Islet of Langerhans (tissue), 1 donor: Measurements from ENCODE around the gene SPDYE2.
"Not testable (repeated sequence)": the region's sequence is repeated elsewhere in the genome, so short reads cannot be mapped to it uniquely, and the experiment has no call there.

Source experiments
- FAIRE-seq: peaks from one replicate; lab custom pipeline; 2011; peaks lifted over from hg19 to GRCh38; lab: Jason Lieb, UNC

SPDYE2 gene, protein sequence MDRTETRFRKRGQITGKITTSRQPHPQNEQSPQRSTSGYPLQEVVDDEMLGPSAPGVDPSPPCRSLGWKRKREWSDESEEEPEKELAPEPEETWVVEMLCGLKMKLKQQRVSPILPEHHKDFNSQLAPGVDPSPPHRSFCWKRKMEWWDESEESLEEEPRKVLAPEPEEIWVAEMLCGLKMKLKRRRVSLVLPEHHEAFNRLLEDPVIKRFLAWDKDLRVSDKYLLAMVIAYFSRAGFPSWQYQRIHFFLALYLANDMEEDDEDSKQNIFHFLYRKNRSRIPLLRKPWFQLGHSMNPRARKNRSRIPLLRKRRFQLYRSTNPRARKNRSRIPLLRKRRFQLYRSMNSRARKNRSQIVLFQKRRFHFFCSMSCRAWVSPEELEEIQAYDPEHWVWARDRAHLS

DNA sequence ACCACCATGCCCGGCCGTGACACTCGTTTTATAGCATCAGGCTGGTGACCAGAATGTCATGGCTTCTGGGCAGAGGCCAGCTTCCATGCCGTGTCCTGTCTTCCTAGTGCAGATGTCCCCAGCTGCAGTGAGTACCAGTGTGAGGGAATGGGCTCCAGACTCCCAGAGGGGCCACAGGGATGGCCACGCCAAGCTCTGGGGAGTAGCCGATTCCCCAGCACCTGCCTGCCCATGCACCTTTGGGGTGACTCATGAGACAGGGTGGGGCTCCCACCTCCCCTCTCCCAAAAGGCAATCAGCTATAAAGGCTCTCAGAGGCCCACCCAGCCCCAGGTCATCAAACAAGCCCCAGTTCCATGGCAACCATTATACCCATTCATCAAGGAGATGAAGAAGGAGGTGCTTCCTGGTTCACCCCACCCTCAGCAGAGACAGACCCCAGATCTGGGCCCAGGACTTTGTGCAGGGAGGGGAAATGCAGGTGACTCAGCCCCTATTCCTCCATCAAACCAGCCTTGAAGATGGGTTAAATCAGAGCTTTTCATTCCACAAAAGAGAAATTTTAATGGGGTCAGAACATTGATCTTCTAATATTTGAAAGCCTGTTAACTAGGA, at the start of gene SPDYE2:
Gene SPDYE2, plus strand, starts transcription at position 419 of the 615 bp plus-strand sequence. CDS start 2,030 bp downstream, outside the sequence.
- not testable (repeated sequence) for FAIRE-seq

DNA sequence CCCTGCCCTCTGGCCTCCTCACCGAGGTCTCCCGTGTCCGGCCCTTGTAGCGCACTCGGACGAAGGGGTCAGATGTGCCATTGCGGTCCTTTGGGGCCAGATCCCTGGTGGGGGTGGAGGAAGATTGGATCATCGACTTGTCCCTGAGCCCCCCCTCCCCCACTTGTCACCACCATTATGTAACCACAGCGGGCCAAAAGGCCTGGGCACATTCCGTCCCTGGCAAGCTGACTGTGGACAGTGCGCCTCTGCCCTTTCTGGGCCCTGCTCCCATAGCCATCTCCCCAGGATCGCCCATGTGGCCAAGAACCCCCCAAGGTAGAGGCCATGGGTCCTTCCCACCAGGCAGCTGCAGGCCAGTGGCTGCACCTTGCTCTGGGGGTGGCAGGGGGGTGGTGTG, 47.9 kb upstream of the SPDYE2 start:
- FAIRE-seq = not testable (repeated sequence)

DNA sequence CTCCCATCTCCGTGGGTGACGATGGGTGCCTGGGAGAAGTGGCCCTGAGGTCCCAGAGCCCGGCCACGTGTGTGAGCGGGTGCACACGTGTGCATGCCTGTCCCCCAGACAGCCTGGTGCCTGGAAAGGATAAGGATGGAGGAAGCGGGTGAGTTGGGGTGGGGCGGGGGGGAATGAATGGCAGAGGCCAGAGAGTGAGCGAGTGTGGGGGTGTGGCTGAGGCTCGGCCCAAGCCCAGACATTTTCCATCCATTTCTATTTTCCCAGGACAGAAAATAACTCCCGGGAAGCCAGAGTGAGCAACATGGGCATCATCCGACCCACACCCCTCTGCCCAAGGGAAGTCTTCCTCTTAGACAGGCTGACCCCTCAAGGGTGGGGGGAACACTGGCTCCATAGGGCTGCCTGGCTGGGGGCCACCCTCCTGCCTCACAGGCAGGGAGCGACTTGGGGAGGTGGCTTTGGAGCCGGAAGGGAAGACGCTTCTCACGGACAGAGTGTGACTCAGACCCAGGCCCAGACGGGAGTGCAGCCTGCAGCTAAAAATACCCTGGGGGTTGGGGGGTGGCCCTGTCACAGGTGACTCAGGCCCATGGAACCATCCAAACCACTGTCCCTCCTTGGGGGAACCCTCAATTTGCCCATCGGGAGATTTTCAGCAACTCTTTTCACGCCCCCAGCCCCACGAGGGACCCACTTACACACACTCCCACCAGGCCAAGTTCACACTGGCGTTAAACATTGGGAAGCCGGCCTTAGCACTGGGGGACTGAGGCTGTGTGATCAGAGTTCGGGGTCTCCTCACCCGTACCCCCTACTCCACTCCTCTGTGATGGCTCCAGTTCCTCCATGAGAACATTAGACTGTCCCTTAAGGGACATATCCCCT, 45.5 kb upstream of the SPDYE2 start:
- not testable (repeated sequence) for FAIRE-seq

DNA sequence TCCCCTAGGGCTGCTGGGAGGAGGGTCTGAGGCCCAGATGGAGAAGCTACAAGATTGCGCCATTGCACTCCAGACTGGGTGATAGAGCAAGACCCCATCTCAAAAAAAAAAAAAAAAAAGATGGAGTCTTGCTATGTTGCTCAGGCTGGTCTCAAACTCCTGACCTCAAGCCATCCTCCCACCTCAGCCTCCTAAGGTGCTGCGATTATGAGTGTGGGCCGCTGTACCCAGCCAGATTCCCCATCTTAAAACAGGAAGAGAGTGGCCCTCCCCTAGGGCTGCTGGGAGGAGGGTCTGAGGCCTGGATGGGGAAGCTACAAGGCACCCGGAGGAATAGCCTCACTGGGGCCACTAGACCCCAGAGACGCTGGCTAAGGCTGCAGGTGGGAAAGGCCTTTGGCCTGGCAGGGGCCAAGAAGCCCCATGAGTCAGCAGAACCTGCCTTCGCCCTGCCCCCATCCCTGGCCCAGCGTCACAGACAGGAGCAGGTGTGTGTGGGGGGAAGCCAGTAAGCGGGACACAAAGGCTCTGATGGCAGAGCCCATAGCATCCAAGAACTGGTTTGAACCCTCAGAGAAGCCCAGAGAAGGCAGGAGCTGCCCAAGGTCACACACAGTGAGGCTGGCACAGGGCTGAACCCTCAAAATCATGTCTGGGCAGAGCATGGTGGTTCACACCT, 43.5 kb upstream of the SPDYE2 start:
- FAIRE-seq = not testable (repeated sequence)

DNA sequence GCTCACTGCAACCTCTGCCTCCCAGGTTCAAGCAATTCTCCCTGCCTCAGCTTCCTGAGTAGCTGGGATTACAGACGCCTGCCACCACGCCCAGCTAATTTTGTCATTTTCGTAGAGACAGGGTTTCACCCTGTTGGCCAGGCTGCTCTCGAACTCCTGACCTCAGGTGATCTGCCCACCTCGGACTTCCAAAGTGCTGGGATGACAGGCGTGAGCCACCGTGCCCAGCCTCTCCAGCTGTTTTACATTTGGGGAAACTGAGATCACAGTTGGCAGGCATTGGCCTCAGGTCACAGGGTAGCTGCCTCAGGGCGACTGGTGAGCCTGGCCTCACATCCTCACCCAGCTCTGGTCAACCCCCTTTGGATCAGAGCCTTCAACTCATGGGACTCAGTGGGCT, 40.5 kb upstream of the SPDYE2 start:
- not testable (repeated sequence) for FAIRE-seq

DNA sequence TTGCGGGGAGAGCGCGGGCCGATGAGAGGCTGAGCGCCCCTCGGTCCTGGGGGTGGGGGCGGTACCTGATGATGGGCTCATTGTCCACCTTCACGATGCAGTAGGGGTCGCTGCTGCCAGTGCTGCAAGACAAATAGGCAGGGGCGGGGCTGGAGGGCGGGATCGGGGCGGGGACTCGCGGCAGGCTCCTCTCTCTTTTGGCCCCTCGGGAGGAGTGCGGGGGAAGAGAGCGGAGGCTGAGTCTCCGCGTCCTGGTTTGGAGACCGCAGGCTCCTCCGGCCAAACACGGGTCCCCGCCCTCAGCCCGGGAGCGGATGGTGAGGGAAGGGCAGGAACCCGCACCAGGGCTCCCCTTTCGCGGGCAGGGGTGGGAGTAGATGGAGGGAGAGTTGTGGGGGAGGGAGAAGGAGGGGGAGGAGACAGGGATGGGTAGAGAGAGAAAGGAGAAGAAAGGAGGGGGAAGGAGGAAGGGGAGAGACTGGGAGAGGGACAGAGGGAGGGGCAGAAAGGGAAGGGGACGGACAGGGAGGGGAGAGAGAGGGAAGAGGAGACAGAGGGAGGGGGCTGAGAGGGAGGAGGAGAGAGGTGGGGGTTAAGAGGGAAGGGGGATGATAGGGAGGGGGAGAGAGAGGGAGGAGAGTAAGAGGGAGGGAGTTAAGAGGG, 39.0 kb upstream of the SPDYE2 start:
- FAIRE-seq = not testable (repeated sequence)

DNA sequence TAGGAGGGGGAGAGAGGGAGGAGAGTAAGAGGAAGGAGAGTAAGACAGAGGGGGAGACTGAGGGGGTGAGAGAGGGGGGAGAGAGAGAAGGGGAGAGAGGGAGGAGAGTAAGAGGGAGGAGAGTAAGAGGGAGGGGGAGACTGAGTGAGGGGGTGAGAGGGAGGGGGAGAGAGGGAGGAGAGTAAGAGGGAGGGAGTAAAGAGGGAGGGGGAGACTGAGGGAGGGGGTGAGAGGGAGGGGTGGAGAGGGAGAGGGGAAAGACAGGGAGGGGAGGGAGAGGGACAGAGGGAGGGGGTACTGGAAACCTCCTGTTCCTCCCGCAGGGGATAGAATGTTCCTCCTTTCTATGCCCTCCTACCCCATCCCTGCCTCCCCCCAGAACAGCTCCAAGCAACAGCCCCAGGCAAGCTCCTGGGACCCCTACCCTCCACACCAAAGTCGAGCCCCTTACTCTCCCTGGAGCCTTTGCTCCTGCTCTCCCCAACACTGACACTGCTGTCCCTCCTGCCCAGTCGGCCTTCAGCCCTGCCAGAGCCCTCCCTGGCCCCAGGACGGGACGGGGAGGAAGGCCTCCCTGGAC, 38.3 kb upstream of the SPDYE2 start:
- FAIRE-seq = not testable (repeated sequence)

DNA sequence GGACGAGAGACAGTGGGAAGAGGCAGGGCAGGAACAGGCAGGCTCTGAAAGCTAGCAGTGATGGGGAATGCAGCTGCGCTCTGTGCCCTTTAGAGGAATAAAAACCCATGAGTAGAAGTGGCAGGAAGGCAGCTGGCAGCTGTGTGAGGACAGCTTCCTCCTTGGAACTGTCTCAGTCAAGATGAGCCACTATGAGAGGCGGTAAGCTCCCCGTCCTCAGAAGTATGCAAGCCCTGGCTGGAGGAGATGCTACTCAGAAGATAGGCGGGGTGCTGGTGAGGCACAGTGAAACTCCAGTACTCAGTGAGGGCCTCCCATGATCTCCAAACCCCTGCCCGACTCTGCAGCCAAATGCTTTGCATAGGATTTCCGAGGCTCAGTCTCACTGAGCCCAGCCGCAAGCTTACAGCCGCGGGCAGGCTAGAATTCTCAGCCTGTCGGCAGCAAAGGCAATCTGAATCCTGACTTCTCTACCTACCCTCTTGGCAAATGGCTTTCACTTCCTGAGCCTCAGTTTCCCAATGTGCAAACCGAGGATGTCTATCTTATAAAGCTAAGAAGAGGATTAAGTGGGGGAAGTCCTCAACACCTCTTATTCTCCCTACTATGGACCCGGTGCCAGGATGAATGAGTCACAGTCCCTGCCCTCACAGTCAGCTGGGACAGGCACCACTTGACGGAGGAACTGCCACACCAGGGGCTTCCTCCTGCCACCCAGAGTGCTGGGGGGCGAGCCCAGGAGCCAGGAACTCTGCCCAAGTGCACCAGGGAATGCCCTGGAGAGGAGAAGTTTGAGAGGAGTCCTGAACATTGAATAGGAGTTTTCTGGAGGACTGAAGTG, 35.9 kb upstream of the SPDYE2 start:
- not testable (repeated sequence) for FAIRE-seq

DNA sequence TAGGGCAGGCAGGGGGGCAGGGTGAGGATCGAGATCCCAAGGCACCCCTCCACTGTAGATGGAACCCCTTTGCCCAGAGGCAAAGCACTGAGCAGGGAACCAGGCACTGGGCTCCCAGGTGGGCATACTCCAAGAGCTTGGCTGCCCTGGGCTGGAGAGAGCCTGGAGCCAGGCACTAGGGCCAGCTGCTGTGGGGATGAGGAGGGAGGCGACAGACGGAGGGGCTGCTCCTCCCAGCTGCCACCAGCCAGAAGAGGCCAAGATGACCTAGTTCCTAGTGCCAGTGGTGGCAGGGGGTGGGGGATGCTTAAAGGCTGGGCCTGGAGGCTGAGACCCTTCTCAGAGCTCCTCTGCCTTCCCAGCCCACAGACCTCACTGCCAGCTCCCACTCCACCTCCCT, 35.1 kb upstream of the SPDYE2 start:
- not testable (repeated sequence) for FAIRE-seq

DNA sequence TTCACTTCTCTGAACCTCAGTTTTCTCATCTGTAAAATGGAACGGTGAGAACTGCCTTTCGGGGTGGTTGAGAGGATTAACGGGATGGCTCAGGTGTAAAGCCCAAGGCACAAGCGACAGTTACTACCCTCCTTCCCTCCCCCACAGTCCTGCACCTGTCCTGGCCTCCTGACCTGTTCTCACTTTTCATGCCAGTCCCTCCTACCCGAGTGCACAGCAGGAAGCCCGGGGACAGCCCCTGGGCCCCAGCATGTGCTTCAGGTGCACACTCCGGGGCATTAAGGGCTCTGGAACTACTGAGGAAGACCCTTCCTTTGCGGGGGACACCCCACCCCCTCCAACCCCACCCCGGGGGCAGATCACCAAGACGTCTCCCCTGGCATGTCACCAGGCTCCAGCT, 34.1 kb upstream of the SPDYE2 start:
- not testable (repeated sequence) for FAIRE-seq

DNA sequence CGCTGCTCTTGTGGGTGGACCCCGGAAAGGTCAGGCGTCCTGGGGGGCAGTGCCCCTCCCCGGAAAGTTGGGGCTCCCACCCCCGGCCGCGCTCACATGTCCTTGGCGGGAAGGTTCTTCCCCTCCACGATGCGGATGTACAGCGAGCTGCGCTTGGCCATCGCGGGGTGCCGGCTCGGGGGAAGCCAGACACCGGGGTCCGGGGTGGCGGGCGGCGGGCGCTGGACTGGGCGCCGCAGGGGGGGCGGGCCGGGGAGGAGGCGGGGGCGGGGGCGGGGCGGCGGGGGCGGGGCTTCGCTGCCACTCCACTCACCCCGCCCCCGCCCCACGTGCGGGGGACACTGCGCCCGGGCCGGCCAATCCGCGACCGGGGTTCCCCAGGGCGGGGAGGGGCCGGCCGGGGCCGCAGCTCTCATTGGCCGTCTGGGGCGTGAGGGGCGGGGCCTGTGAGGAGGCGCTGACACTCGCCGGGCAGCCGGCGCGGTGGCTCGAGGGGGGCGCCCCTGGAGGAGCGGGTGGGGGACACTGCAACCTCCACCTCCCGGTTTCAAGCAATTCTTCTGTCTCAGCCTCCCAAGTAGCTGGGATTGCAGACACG, 33.4 kb upstream of the SPDYE2 start, which contains the start of gene RASA4B:
Gene RASA4B, minus strand, starts transcription at position 228 of the 598 bp plus-strand sequence. Its CDS starts 67 bp downstream, at position 161.
- FAIRE-seq = not testable (repeated sequence)

DNA sequence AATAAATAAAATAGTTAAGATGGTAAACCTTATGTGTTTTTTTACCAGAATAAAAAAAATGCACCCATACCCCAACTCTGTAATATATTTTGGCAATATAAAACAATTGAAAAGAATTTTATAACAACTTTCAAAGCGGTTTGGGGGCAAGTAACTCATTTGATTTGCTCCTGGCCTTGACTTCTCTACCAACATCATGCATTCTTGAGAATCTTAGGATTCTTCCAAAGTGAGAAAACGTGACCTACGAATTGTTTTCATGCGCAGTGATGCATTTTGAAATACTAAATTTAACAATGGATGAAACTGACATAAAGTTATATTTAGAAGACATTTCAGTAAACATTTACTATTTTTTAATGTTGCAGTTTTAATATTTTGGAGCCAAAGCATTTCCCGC, 30.2 kb upstream of the SPDYE2 start:
- not testable (repeated sequence) for FAIRE-seq

DNA sequence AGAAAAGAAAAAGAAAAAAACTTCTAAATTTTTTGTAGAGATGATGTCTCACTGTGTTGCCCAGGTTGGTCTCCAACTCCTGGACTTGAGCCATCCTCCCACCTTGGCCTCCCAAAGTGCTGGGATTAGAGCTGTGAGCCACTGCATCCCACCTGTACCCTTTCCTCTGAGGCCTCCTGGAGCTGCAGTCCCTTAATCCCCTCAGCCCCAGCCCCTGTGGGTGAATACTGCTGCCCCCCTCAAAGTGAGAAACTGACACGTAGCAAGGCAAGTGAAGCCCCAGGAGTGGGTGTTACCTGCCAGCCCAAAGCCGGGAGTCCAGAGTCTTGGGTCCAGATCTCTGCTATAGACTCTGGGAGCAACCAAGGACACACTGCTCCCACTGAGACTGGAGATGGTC, 26.2 kb upstream of the SPDYE2 start:
- FAIRE-seq = not testable (repeated sequence)

DNA sequence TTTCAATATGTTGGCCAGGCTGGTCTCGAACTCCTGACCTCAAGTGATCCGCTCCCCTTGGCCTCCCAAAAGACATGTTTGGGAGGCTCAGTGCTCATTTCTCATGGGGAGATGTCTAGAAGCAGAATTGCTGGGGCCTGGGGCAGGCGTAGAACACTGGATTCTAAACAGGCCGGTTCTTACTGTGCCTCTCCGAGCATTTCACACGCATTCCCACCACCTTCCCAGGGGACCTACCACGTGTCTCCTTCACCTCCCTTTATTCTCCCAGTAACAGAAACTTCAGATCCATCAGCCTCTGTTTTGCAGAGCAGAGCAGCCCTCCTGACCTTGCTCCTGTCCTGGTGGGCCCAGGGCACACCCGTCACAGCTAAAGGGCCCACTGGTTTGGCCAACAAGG, 23.8 kb upstream of the SPDYE2 start:
- FAIRE-seq = not testable (repeated sequence)

DNA sequence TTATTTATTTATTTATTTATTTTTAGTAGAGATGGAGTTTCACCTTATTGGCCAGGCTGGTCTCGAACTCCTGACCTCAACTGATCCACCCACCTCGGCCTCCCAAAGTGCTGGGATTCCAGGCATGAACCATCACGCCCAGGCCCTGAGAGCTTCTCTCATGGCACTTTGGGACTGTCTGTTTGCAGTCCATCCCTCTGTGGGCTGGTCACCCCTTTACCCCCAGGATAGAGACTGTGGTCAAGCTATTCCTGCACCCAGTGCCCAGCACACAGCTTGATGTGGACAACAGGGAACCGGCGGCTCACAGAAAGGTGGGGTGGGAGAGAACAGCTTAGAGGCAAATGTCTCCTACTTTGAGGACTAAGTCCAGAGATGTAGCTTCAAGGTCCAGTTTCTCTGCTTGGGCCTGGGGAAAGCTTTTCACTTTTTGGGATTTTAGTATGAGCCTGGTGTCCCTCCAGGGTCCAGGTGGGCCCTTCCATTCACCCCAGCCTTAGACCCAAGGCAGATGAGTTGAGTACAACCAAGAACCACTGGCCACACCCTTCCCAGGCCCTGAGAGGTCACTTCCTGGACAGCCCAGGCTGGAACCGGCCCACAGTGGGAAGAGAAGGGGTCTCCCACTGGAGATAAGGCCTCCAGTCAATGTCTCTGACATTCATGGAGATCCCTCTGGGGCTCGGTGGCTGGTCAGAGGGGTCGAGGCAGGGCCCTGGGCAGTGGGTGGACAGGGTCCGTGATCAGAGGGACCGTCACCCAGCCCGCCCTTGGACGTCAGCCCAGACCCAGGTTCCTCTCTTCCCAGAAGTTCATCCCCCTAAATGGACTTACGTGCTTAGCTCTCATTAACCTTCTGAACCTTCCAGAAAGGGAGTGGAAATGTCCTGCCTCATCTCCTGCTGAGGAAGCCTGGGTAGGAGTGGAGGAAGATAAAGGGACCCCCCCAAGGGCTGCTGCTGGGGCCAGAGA, 22.9 kb upstream of the SPDYE2 start:
- not testable (repeated sequence) for FAIRE-seq

DNA sequence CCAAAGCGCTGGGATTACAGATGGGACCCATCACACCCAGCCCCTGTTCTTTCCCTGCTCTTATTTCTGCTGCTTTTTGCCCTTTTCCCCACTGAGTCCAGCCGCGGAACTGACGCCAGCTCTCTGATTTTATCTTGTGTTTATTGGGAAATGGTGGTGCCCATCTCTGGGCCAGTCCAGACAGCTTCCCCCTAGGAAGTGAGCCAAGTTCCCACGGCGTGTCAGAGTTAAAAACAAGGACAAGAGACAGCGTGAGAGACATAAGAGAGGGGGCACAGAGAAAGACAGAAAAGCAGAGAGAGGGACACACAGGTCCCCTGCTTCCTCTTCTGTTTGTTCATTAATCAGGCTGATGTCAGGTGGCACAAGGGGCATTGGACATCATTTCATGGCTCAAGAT, 19.4 kb upstream of the SPDYE2 start:
- FAIRE-seq = not testable (repeated sequence)

DNA sequence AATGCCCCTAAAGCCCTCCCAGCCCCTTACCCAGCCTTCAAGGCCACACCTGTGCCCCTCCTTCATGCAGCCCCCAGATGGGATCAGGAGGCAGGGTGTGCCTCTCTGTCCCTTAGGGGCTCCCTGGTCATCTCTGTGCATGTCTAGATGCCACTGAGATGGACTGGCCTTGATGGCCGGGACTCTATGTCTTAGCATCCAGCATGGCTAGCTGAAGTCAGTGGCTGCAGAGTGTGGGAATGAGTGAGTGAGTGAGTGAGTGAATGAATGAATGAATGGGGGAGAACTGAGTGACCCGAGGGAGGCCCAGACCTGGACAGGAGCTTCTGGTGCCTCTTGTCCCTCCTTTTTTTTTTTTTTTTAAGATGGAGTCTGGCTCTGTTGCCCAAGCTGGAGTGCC, 18.9 kb upstream of the SPDYE2 start:
- not testable (repeated sequence) for FAIRE-seq

DNA sequence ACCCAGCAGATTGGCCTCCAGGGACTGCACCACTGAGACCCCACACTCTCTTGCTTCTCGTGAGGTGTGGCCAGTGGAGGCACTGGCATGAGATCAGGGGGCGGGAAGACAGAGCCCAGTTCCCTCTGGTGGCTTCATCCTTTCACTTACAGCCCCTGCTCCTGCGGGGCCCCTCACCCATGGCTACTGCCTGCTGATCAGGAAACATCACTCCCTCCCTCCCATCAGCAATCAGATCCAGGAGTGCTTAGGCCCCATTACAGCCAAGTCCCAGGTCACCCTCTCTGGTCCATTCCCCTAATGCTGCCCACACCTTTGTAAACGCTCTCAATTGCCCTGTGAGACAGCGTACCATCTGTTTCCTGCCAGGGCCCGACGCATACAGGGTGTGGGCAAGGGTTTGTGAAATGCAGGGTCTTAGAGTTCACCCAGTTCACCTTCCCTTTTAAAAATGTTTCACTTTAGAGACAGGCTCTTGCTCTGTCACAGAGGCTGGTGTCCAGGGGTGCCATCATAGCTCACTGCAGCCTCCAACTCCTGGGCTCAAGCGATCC, 15.9 kb upstream of the SPDYE2 start:
- not testable (repeated sequence) for FAIRE-seq
